GM12878 (cell line): Measurements from ENCODE around the gene PLXND1. TPM values are rescaled to one million over a fixed set of nuclear protein-coding genes. Genes with fewer than 3 reads are reported as not detected.

Source experiments
- ATAC-seq: fragments of 200-7000 bp; cut with Tn5 transposase; 3 replicates; pipeline ENCODE4 v1.9.1; 2020; ENCODE audit warnings: mild to moderate bottlenecking, moderate library complexity
- BruUV-seq: library from RNA; stranded (reverse); fragments of 400-500 nt; replicated peaks from 2 replicates; lab custom pipeline; 2021; lab: Mats Ljungman, UMichigan
- CTCF ChIA-PET: fragments of 300-600 bp; sonication (Branson Sonifier 250); formaldehyde crosslinking; extraction: SDS; loops from one replicate; lab custom pipeline; 2021; ENCODE audit warnings: inconsistent platforms; lab: Yijun Ruan, JAX
- POLR2A ChIA-PET: fragments of 350-600 bp; formaldehyde crosslinking; extraction: SDS; loops from one replicate; lab custom pipeline; 2021; ENCODE audit warnings: inconsistent platforms; lab: Charles Lee
- RAD21 ChIA-PET: fragments of 300-600 bp; sonication (Branson Sonifier 250); formaldehyde crosslinking; loops from one replicate; lab custom pipeline; 2023; ENCODE audit warnings: antibody characterized with exemption; ENCODE audit not compliant: unreplicated experiment; lab: Charles Lee
- SMC1A ChIA-PET: fragments of 300-600 bp; sonication (Branson Sonifier 250); formaldehyde crosslinking; loops from one replicate; lab custom pipeline; 2023; ENCODE audit not compliant: unreplicated experiment, uncharacterized antibody; lab: Charles Lee
- DNase-seq: peaks from one replicate; pipeline ENCODE4 v3.0.0-alpha.2; 2011; ENCODE audit warnings: low read depth, low spot score
- FAIRE-seq: peaks from 3 replicates; lab custom pipeline; 2011; peaks lifted over from hg19 to GRCh38; lab: Jason Lieb, UNC
- H2AFZ ChIP-seq: 2 replicates; pipeline ENCODE4 v1.6.0; 2011; ENCODE audit warnings: low read depth, low read length, control low read depth; ENCODE audit not compliant: control insufficient read depth
- H3K27ac ChIP-seq: 2 replicates; pipeline ENCODE4 v1.5.1; 2011; ENCODE audit warnings: control low read depth; ENCODE audit not compliant: control insufficient read depth, insufficient read depth
- H3K27me3 ChIP-seq, 2 experiments: replicated peaks in 1 of 2; 2 replicates each; pipeline versions ENCODE4 v1.6.0 to v1.6.1; 2011; ENCODE audit warnings: low read length in 1 of 2; ENCODE audit not compliant: control insufficient read depth in 2 of 2, insufficient read depth in 2 of 2
- H3K36me3 ChIP-seq, 2 experiments: 2 replicates each; pipeline ENCODE4 v1.5.1; 2011; ENCODE audit warnings: low read length in 1 of 2; ENCODE audit not compliant: control insufficient read depth in 2 of 2, insufficient read depth in 2 of 2
- H3K4me1 ChIP-seq: 2 replicates; pipeline ENCODE4 v1.6.1; 2011; ENCODE audit warnings: mild to moderate bottlenecking, low read length, moderate library complexity, mixed read lengths; ENCODE audit not compliant: control insufficient read depth, insufficient read depth
- H3K4me2 ChIP-seq: 2 replicates; pipeline ENCODE4 v1.6.0; 2011; ENCODE audit warnings: control low read depth; ENCODE audit not compliant: control insufficient read depth, insufficient read depth
- H3K4me3 ChIP-seq: fragments of 200-600 bp; sonication (generic); 2 replicates; pipeline ENCODE4 v1.5.1; 2016
- H3K79me2 ChIP-seq: 2 replicates; pipeline ENCODE4 v1.6.0; 2011; ENCODE audit warnings: low read length; ENCODE audit not compliant: control insufficient read depth, insufficient read depth
- H3K9ac ChIP-seq: 2 replicates; pipeline ENCODE4 v1.8.0; 2011; ENCODE audit warnings: low read length, control low read depth, mixed read lengths; ENCODE audit not compliant: control insufficient read depth, insufficient read depth
- H3K9me3 ChIP-seq: replicated peaks from 3 replicates; pipeline ENCODE4 v1.5.1; 2011; ENCODE audit warnings: mild to moderate bottlenecking, low read length; ENCODE audit not compliant: control insufficient read depth, insufficient read depth
- H4K20me1 ChIP-seq: 2 replicates; pipeline ENCODE4 v1.6.0; 2011; ENCODE audit not compliant: control insufficient read depth, insufficient read depth
- ASH2L ChIP-seq: fragments of 300-600, 200-600 bp; sonication (generic); IDR thresholded peaks from 2 replicates; pipeline ENCODE4 v1.6.1; 2017; ENCODE audit warnings: low read depth, mild to moderate bottlenecking, borderline replicate concordance
- CREM ChIP-seq: IDR thresholded peaks from 2 replicates; pipeline ENCODE4 v1.6.1; 2014; ENCODE audit warnings: antibody characterized with exemption, low read depth
- E2F8 ChIP-seq: fragments of 450-650 bp; IDR thresholded peaks from 2 replicates; pipeline ENCODE4 v1.6.1; 2018; ENCODE audit warnings: mild to moderate bottlenecking, low read depth, moderate library complexity; ENCODE audit not compliant: partially characterized antibody
- IRF5 ChIP-seq: fragments of 450-650 bp; IDR thresholded peaks from 2 replicates; pipeline ENCODE4 v1.6.1; 2017; ENCODE audit warnings: borderline replicate concordance
- RCOR1 ChIP-seq: conservative IDR thresholded peaks from 2 replicates; pipeline ENCODE4 v1.6.1; 2012; ENCODE audit warnings: low read depth, low read length, improper control_type of control experiment
- SREBF2 ChIP-seq: IDR thresholded peaks from 2 replicates; pipeline ENCODE4 v1.6.1; 2012; ENCODE audit warnings: mild to moderate bottlenecking, low read length
- ZNF274 ChIP-seq: IDR thresholded peaks from one replicate; pipeline ENCODE4 v1.8.0; 2011; ENCODE audit not compliant: insufficient read length, insufficient read depth
- ZNF592 ChIP-seq: fragments of 450-650 bp; IDR thresholded peaks from 2 replicates; pipeline ENCODE4 v1.6.1; 2017; ENCODE audit warnings: mild to moderate bottlenecking, moderate library complexity
- WGBS: methylation state at CpG from one replicate; pipeline ENCODE4 v1.1.6; 2016; ENCODE audit warnings: low lambda C conversion rate; ENCODE audit not compliant: insufficient replicate concordance, insufficient coverage; ENCODE audit errors: missing lambda C conversion rate; 5-methylcytosine and 5-hydroxymethylcytosine counted together
- in situ Hi-C: fragments of 300-500 bp; cut with MboI; formaldehyde crosslinking; loops from 9 replicates; pipeline ENCODE4 v1.14.3; 2018; ENCODE audit warnings: mixed read lengths
- intact Hi-C: fragments of 100-400 bp; cut with micrococcal nuclease; formaldehyde crosslinking; loops from one replicate; pipeline ENCODE4 v1.14.2; 2022; ENCODE audit not compliant: unreplicated experiment
- polyA plus RNA-seq, 11 experiments: library from polyadenylated mRNA; depleted of rRNA in 4 of 11; unstranded in 6 of 11; stranded (reverse) in 5 of 11; fragments of >200 nt; fragmentation: Nextera tagmentation in 4 of 11; fragmentation: Illumina TruSeq in 1 of 11; extraction: Ambion mirVana in 4 of 11; extraction: Trizol in 1 of 11; gene quantifications; 1 replicate in 1 of 11; 2 replicates in 10 of 11; pipeline versions ENCODE4 v1.2.1 to v1.2.3, GENCODE V29; 2011 to 2016; ENCODE audit warnings: inconsistent platforms in 2 of 11, missing spikeins in 2 of 11, low read depth in 1 of 11
- total RNA-seq, 4 experiments: library from RNA; depleted of rRNA in 3 of 4; stranded (reverse); fragments of >200 nt in 3 of 4; fragmentation: Illumina TruSeq in 1 of 4; extraction: Trizol in 1 of 4; gene quantifications; 2 replicates each; pipeline versions ENCODE4 v1.2.1 to v1.2.3, GENCODE V29; 2013 to 2021
- TF ChIP-seq, protein P1 (sequence below): IDR thresholded peaks from 2 replicates; pipeline ENCODE4 v1.6.1; 2011; ENCODE audit warnings: mild to moderate bottlenecking, low read depth, low read length, moderate library complexity; ENCODE audit not compliant: insufficient replicate concordance

PLXND1 gene
- total and polyA plus RNA-seq, 10 of the 15 experiments (the other 5 are each of a cell fraction or from before 2014, with no cell fraction given), result 0.01 to 2.3 (median 0.72) TPM; not detected in 7

DNA sequence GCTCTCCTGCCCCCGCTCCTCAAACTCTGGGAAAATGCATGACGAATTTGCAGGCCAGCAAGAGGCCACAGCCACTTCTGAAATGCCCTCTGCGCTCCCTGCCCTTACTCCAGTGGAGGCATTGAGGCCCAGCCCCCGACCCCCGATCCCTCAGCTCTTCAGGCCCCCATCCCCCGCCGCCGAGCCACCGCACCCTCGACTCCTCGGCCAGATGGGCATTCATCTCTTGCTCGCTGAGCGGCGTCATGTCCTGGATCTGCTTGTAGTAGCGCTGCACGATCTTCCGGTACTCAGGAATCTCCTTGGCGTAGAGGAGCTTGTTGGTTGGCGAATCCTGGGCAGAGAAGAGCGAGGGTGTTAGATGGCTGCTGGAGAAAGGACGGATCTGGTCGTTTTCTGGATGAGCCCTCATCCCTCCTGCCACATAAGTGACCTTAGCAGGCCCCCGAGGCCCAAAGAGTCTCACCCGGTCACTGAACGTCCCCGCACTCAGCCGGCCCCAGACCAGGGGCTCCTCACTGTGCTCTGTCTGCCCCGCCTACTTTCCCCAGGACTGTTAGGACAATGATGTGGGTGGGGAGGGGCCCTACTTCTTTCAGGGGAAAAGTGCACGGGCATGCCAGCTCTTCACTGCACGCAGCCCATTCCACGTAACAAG, 49.5 kb downstream of the PLXND1 start (continued):
- no peak for TF ChIP-seq ZNF592

GRCh38 chr3:129556358-129556695, 50.1 kb downstream of the PLXND1 start:
- H3K4me1 ChIP-seq, result no peaks in the 10 kb centered on the region
- H3K4me2 ChIP-seq, result no peak overlapping the region
- RAD21 ChIA-PET, result no interaction called here
- TF ChIP-seq ASH2L (no peak), E2F8 (no peak), IRF5 (no peak), SREBF2 (no peak), ZNF274 (no peak), RCOR1 (no peak), CREM (no peak)
- TF ChIP-seq, protein P1, sequence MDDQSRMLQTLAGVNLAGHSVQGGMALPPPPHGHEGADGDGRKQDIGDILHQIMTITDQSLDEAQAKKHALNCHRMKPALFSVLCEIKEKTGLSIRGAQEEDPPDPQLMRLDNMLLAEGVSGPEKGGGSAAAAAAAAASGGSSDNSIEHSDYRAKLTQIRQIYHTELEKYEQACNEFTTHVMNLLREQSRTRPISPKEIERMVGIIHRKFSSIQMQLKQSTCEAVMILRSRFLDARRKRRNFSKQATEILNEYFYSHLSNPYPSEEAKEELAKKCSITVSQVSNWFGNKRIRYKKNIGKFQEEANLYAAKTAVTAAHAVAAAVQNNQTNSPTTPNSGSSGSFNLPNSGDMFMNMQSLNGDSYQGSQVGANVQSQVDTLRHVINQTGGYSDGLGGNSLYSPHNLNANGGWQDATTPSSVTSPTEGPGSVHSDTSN, result no peak

More at GRCh38 chr3:129556358-129556695, 50.1 kb downstream of the PLXND1 start:
- no peaks in the 10 kb centered on the region for H3K36me3 ChIP-seq
- ChIA-PET CTCF (no interaction called here), SMC1A (interaction anchor here (1.3 kb wide), 1 partner anchor 177 kb away, joined by 4 read pairs; no protein-coding TSS in a partner anchor), POLR2A (no interaction called here)
- no peak overlapping the region for H3K27ac ChIP-seq
- H2AFZ ChIP-seq, result no peak overlapping the region
- no TSS peak for BruUV-seq
- H3K4me3 ChIP-seq, result no peak overlapping the region
- no peak overlapping the region for H3K9ac ChIP-seq
- no peak for ATAC-seq
- in situ Hi-C loops (no loop called here), intact Hi-C loops (no loop called here)
- no peaks in the 10 kb centered on the region for H3K9me3 ChIP-seq
- DNase-seq, result no peak
- no peaks in the 10 kb centered on the region for H4K20me1 ChIP-seq
- H3K27me3 ChIP-seq, result peaks cover 2 to 7% of the 10 kb centered on the region in 2 experiments; a peak in 3 of 4 replicates
- WGBS, result 59% methylated on average over 15 of the region's 15 CpGs
- H3K79me2 ChIP-seq, result no peaks in the 10 kb centered on the region
- FAIRE-seq, result no peak
